A549 (cell line): ENCODE results near the gene TYRP1. TPM values are rescaled to one million over a fixed set of nuclear protein-coding genes. Genes with fewer than 3 reads are reported as not detected.
A peak's percentile ranks its signal among the peaks of the same experiment; 100 is the strongest.

Experiments
- ATAC-seq, 2 experiments: fragments of 200-7000 bp in 1 of 2; fragments of >200 bp in 1 of 2; cut with Nextera tagmentation in 1 of 2; cut with Tn5 transposase in 1 of 2; 3 replicates each; pipeline versions ENCODE4 v1.8.0 to v1.9.1; 2018 to 2020; ENCODE audit warnings: mild to moderate bottlenecking in 1 of 2, moderate library complexity in 1 of 2
- CTCF ChIA-PET: fragments of 300-600 bp; sonication (Branson Sonifier 250); formaldehyde crosslinking; extraction: SDS; loops from one replicate; lab custom pipeline; 2021; ENCODE audit warnings: antibody characterized with exemption, inconsistent platforms; lab: Yijun Ruan, JAX
- POLR2A ChIA-PET: fragments of 350-600 bp; formaldehyde crosslinking; extraction: SDS; loops from one replicate; lab custom pipeline; 2021; ENCODE audit warnings: antibody characterized with exemption, inconsistent platforms; lab: Yijun Ruan, JAX
- DNase-seq, 2 experiments: peaks; one replicate each; pipeline versions ENCODE4 v3.0.0 to v3.0.0-alpha.2; 2011 to 2016; ENCODE audit warnings: low read depth in 1 of 2, low spot score in 1 of 2
- FAIRE-seq: peaks from 2 replicates; lab custom pipeline; 2011; peaks lifted over from hg19 to GRCh38; lab: Jason Lieb, UNC
- H3K27ac ChIP-seq, 2 experiments: fragments of >200 bp; sonication (Bioruptor Twin); formaldehyde crosslinking; 3 replicates each; pipeline ENCODE4 v1.5.1; 2016 to 2017
- H3K4me1 ChIP-seq: fragments of >200 bp; sonication (Bioruptor Twin); formaldehyde crosslinking; 3 replicates; pipeline ENCODE4 v1.6.1; 2016
- H3K4me2 ChIP-seq: fragments of >200 bp; sonication (Bioruptor Twin); formaldehyde crosslinking; 3 replicates; pipeline ENCODE4 v1.6.1; 2016
- H3K4me3 ChIP-seq: fragments of >200 bp; sonication (Bioruptor Twin); formaldehyde crosslinking; 3 replicates; pipeline ENCODE4 v1.5.1; 2016
- H3K9me3 ChIP-seq: fragments of >200 bp; sonication (Bioruptor Twin); formaldehyde crosslinking; 3 replicates; pipeline ENCODE4 v1.6.1; 2016
- CEBPB ChIP-seq, 2 experiments: fragments of >200 bp in 1 of 2; sonication (Bioruptor Twin) in 1 of 2; formaldehyde crosslinking in 1 of 2; IDR thresholded peaks; 2 replicates each; pipeline ENCODE4 v1.6.1; 2012 to 2016
- CHD4 ChIP-seq: fragments of 200-600 bp; sonication (generic); IDR thresholded peaks from 2 replicates; pipeline ENCODE4 v1.6.1; 2016; ENCODE audit warnings: antibody characterized with exemption, mild to moderate bottlenecking, borderline replicate concordance
- CTCF ChIP-seq: fragments of >200 bp; sonication (Bioruptor Twin); formaldehyde crosslinking; IDR thresholded peaks from 3 replicates; pipeline ENCODE4 v1.5.1; 2016
- EHMT2 ChIP-seq: fragments of 200-600 bp; sonication (generic); IDR thresholded peaks from 2 replicates; pipeline ENCODE4 v1.6.1; 2016; ENCODE audit warnings: antibody characterized with exemption, low read depth, mild to moderate bottlenecking, moderate library complexity
- EP300 ChIP-seq, 2 experiments: fragments of >200 bp; sonication (Bioruptor Twin); formaldehyde crosslinking; IDR thresholded peaks; 2 replicates in 1 of 2; 3 replicates in 1 of 2; pipeline ENCODE4 v1.6.1; 2016 to 2017
- FOSB ChIP-seq: fragments of 250-450 bp; sonication (Bioruptor Pico); IDR thresholded peaks from 2 replicates; pipeline ENCODE4 v1.5.0; 2020; ENCODE audit warnings: mild to moderate bottlenecking, moderate library complexity
- FOSL2 ChIP-seq, 2 experiments: fragments of 450-650 bp in 1 of 2; fragments of >200 bp in 1 of 2; sonication (Bioruptor Twin) in 1 of 2; formaldehyde crosslinking; IDR thresholded peaks; 2 replicates each; pipeline versions ENCODE4 v1.5.0 to v1.6.1; 2016 to 2020; ENCODE audit warnings: mild to moderate bottlenecking in 1 of 2, moderate library complexity in 1 of 2
- FOXS1 ChIP-seq: fragments of 250-450 bp; sonication (Bioruptor Pico); IDR thresholded peaks from 2 replicates; pipeline ENCODE4 v1.5.0; 2020; ENCODE audit warnings: mild to moderate bottlenecking, moderate library complexity
- JUNB ChIP-seq: fragments of >200 bp; sonication (Bioruptor Twin); formaldehyde crosslinking; IDR thresholded peaks from 2 replicates; pipeline ENCODE4 v1.6.1; 2016
- KDM1A ChIP-seq: fragments of 200-600 bp; sonication (generic); IDR thresholded peaks from 2 replicates; pipeline ENCODE4 v1.6.1; 2016; ENCODE audit warnings: low read depth, mild to moderate bottlenecking
- MAFK ChIP-seq: fragments of 450-650 bp; IDR thresholded peaks from 2 replicates; pipeline ENCODE4 v1.6.1; 2014; ENCODE audit not compliant: partially characterized antibody
- NFE2L2 ChIP-seq: fragments of 150-350 bp; conservative IDR thresholded peaks from 2 replicates; pipeline ENCODE4 v1.6.1; 2014; ENCODE audit warnings: low read length
- POLR2AphosphoS2 ChIP-seq: conservative IDR thresholded peaks from 2 replicates; pipeline ENCODE4 v1.6.1; 2012; ENCODE audit warnings: low read length, improper control_type of control experiment, inconsistent platforms
- RARB ChIP-seq: fragments of 250-450 bp; sonication (Bioruptor Pico); IDR thresholded peaks from 2 replicates; pipeline ENCODE4 v1.8.0; 2021; ENCODE audit warnings: mild to moderate bottlenecking, moderate library complexity
- RFX5 ChIP-seq: fragments of 450-650 bp; IDR thresholded peaks from 2 replicates; pipeline ENCODE4 v1.7.1; 2014; ENCODE audit warnings: antibody characterized with exemption, mild to moderate bottlenecking, moderate library complexity
- RNF2 ChIP-seq: fragments of 200-600 bp; sonication (generic); IDR thresholded peaks from 2 replicates; pipeline ENCODE4 v1.6.1; 2016; ENCODE audit warnings: low read depth, mild to moderate bottlenecking, antibody characterized with exemption, moderate library complexity, borderline replicate concordance
- SMC3 ChIP-seq: fragments of >200 bp; sonication (Bioruptor Twin); formaldehyde crosslinking; IDR thresholded peaks from 3 replicates; pipeline ENCODE4 v1.6.1; 2018; ENCODE audit warnings: inconsistent platforms
- TP53 ChIP-seq: fragments of 250-450 bp; sonication (Bioruptor Pico); IDR thresholded peaks from 2 replicates; pipeline ENCODE4 v1.5.0; 2021; ENCODE audit warnings: mild to moderate bottlenecking, moderate library complexity
- ZC3H11A ChIP-seq: fragments of 450-650 bp; IDR thresholded peaks from 2 replicates; pipeline ENCODE4 v1.6.1; 2014; ENCODE audit warnings: antibody characterized with exemption, mild to moderate bottlenecking
- ZSCAN20 ChIP-seq: fragments of 250-450 bp; sonication (Bioruptor Pico); IDR thresholded peaks from 2 replicates; pipeline ENCODE4 v1.8.0; 2022; ENCODE audit warnings: mild to moderate bottlenecking, moderate library complexity
- WGBS: methylation state at CpG from one replicate; pipeline ENCODE4 v1.1.6; 2017; ENCODE audit errors: missing lambda C conversion rate; 5-methylcytosine and 5-hydroxymethylcytosine counted together
- polyA plus RNA-seq, 4 experiments: library from polyadenylated mRNA; depleted of rRNA in 3 of 4; stranded (reverse); fragments of >200 nt; fragmentation: RNase III in 1 of 4; extraction: RNeasy Plus Mini Kit Qiagen cat#74134 plus additional on column Dnase treatment in 1 of 4; gene quantifications; 2 replicates in 3 of 4; 3 replicates in 1 of 4; pipeline ENCODE4 v1.2.3, GENCODE V29; 2011 to 2017

TYRP1 gene
- polyA plus RNA-seq, 2 of the 4 experiments (the other 2 are of a cell fraction) = 0.12 TPM

GRCh38 chr9:12684974-12685373 lies 8.2 kb upstream of the TYRP1 start:
- POLR2A ChIA-PET = no interaction called here
- Histone ChIP-seq H3K4me3 (no peak overlapping the region), H3K4me2 (no peak overlapping the region), H3K27ac (no peak overlapping the region), H3K9me3 (no peaks in the 10 kb centered on the region), H3K4me1 (peaks cover 16% of the 10 kb centered on the region; the same call in 1 of the 3 replicates)
- TF ChIP-seq MAFK (peak; percentile 67), TP53 (CRISPR knock-in tag) (no peak)
- CTCF ChIA-PET = interaction anchor here (1.5 to 1.8 kb wide), 2 partner anchors 17 to 405 kb away, joined by 4 to 5 read pairs; no protein-coding TSS in a partner anchor
- 0% methylated on average over 1 of the region's 1 CpG for WGBS
- no peak for DNase-seq
- no peak for ATAC-seq
- no peak for FAIRE-seq

GRCh38 chr9:12689233-12689632 lies 4.0 kb upstream of the TYRP1 start:
- FAIRE-seq = no peak
- Histone ChIP-seq H3K9me3 (no peaks in the 10 kb centered on the region), H3K4me2 (no peak overlapping the region), H3K27ac (no peak overlapping the region), H3K4me1 (no peaks in the 10 kb centered on the region), H3K4me3 (no peak overlapping the region)
- DNase-seq = no peak
- TF ChIP-seq ZC3H11A (no peak), TP53 (CRISPR knock-in tag) (no peak), KDM1A (no peak), FOSL2 (IDR thresholded peaks at IDR 0.05) (no peak), FOSL2 (CRISPR knock-in tag; IDR thresholded peaks at IDR 0.05) (no peak), CEBPB (IDR thresholded peaks at IDR 0.05) (no peak), RNF2 (no peak), RARB (no peak)
- no peak for ATAC-seq
- 32% methylated on average over 1 of the region's 1 CpG for WGBS
- CTCF ChIA-PET = no interaction called here
- POLR2A ChIA-PET = no interaction called here

GRCh38 chr9:12694013-12694412 lies 828 bp downstream of the TYRP1 start:
- 76% methylated on average over 6 of the region's 8 CpGs for WGBS
- no peak overlapping the region for H3K27ac ChIP-seq
- ATAC-seq (no peak), FAIRE-seq (no peak), DNase-seq (no peak)
- H3K4me2 ChIP-seq = no peak overlapping the region
- ChIA-PET POLR2A (no interaction called here), CTCF (interaction anchor here (1.3 kb wide), 1 partner anchor 8 kb away, joined by 3 read pairs; no protein-coding TSS in a partner anchor)
- H3K9me3 ChIP-seq = no peaks in the 10 kb centered on the region
- H3K4me1 ChIP-seq = peaks cover 6% of the 10 kb centered on the region; the same call in 1 of the 3 replicates
- TF ChIP-seq EP300 (IDR thresholded peaks at IDR 0.05) = no peak
- TF ChIP-seq ZSCAN20 (CRISPR knock-in tag) = no peak
- no peak for TF ChIP-seq FOXS1 (CRISPR knock-in tag)
- TF ChIP-seq TP53 (CRISPR knock-in tag) = no peak
- H3K4me3 ChIP-seq = no peak overlapping the region

GRCh38 chr9:12695474-12695873 lies 2.3 kb downstream of the TYRP1 start:
- ChIA-PET POLR2A (no interaction called here), CTCF (interaction anchor here (0.7 kb wide), 1 partner anchor 9 kb away, joined by 3 read pairs; no protein-coding TSS in a partner anchor)
- no peak overlapping the region for H3K4me2 ChIP-seq
- H3K4me1 ChIP-seq = peaks cover 6% of the 10 kb centered on the region; the same call in 1 of the 3 replicates
- FAIRE-seq (no peak), ATAC-seq (no peak), DNase-seq (no peak)
- H3K27ac ChIP-seq = no peak overlapping the region
- H3K4me3 ChIP-seq = no peak overlapping the region
- TF ChIP-seq CHD4 (no peak), POLR2AphosphoS2 (no peak), NFE2L2 (no peak), MAFK (no peak), CTCF (no peak), FOSB (CRISPR knock-in tag) (no peak), CEBPB (IDR thresholded peaks at IDR 0.05) (no peak), EHMT2 (no peak), RFX5 (no peak), SMC3 (no peak), JUNB (no peak)
- 62% methylated on average over 4 of the region's 4 CpGs for WGBS
- H3K9me3 ChIP-seq = no peaks in the 10 kb centered on the region
